Measurements from ENCODE around the gene RSRC2.

DNA sequence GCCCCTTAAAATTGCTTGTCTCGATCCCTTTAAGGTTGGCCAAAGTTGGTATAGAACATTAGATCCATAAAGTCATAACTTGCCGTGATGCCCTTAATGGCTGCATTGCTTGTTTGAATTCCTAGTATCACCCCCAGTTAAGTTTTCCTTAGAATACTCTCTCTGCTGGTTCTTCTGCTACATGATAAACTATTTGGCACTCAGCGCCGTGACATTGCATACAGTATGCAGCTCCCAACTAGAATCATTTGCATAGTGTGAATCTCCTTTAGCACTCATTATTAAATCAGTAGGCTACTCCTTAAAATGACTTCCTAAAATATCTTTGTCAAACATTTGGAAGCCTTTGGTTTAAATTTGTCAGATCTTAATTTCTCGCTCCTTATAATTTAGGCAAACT, 42.6 kb upstream of the RSRC2 start:
- TF ChIP-seq, protein P1, sequence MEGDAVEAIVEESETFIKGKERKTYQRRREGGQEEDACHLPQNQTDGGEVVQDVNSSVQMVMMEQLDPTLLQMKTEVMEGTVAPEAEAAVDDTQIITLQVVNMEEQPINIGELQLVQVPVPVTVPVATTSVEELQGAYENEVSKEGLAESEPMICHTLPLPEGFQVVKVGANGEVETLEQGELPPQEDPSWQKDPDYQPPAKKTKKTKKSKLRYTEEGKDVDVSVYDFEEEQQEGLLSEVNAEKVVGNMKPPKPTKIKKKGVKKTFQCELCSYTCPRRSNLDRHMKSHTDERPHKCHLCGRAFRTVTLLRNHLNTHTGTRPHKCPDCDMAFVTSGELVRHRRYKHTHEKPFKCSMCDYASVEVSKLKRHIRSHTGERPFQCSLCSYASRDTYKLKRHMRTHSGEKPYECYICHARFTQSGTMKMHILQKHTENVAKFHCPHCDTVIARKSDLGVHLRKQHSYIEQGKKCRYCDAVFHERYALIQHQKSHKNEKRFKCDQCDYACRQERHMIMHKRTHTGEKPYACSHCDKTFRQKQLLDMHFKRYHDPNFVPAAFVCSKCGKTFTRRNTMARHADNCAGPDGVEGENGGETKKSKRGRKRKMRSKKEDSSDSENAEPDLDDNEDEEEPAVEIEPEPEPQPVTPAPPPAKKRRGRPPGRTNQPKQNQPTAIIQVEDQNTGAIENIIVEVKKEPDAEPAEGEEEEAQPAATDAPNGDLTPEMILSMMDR (conservative IDR thresholded peaks at IDR 0.05; ENCODE audit: low read depth, low read length): no peak
- TF ChIP-seq EZH2 (IDR thresholded peaks at IDR 0.05; ENCODE audit: borderline replicate concordance, low read depth, low read length, poor library complexity, severe bottlenecking): no peak
